Jurkat, Clone E6-1 (cell line): ENCODE data around the gene CXCL10.

Experiments
- DNase-seq: peaks from one replicate; pipeline ENCODE4 v3.0.0-alpha.2; 2011; ENCODE audit warnings: low read depth, low spot score
- H3K4me3 ChIP-seq: 2 replicates; pipeline ENCODE4 v1.5.1; 2011; ENCODE audit warnings: mild to moderate bottlenecking, low read length, control low read depth, moderate library complexity

The CXCL10 gene

DNA sequence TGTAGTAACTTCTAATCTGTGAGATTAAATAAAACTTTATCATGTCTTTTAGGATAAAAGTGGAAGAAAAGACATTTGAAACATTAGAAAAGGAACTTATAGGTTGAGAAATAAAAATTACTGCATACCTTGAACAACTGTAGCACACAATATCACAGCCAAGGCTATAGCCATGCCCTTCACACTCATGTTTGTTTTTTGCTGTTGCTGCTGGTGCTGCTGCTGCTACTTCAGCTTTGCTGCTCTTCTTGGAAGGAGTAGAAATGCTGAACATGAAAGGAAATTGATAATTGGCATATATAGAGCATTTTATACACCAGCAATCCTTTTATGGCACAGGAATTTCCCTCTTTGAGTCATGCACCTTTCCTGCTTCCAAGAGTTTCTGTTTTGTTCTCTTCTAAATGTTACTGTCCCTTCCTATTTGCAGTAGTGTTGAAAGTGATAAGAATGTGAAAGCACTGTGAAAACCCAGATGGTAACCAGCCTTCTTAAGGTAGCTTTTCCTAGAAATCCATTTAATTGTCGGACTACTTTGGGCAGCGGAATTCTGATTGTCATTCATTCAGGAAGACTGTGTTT is 12.6 kb upstream of the CXCL10 start, which contains the start of gene CXCL11:
Gene CXCL11 (minus strand): TSS at position 272 of the 582 bp plus-strand sequence. CDS start 83 bp downstream, at position 189.
- no peak for DNase-seq
- H3K4me3 ChIP-seq, result no peak within 1 kb of the TSS

DNA sequence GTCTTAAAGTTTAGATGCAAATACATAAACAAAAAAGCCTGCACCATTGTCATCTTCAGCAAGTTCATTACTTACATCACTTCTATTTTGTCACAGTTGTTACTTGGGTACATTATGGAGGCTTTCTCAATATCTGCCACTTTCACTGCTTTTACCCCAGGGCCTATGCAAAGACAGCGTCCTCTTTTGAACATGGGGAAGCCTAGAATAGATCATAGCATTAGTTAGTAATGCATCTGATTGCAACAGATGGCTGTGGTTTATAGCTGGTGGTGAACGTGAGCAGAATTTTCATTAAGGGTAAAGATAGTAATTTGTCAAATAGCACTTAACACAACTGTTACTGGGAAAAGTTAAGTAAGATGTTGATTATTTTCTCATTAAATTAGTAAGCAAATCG is 11.8 kb upstream of the CXCL10 start:
- no peak overlapping the region for H3K4me3 ChIP-seq
- no peak for DNase-seq

DNA sequence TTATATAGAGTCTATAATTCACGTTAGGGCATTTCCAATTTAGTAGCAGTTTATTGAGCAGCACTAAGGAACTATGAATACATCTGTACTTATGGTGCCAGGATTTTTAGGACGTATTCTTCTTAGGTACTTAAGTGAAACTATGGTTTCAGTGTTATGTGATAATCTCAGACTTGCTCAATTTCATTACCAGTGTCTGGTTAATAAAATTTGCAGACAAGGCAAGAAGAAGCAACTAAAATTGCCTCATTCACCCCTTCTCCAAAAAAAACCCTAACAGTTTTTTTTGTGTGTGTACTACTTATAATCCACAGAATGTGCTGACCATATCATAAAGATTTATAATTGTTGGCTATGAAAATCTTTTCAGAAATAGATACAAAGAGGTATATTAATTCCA is 6.0 kb upstream of the CXCL10 start:
- H3K4me3 ChIP-seq, result no peak overlapping the region
- DNase-seq, result no peak

DNA sequence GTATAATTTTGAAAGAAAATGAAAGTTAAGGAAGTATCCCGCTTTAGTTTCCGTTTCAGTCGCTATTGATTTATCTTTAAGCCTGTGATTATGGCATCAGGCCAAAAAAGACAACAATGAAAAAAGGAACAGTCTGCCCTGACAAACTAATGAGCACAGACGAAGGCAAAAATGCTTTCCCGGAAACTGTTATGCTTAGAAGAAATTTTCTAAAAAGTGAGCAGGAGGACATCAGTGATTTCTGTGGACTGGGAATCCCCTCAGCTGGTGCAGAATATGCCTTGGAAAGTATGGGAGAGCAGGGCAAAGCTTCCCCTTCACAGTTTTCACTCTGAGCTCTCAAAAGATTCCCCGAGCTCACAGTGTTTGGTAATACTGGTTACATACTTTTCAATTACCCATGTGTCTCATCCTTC is 5.1 kb upstream of the CXCL10 start:
- H3K4me3 ChIP-seq, result no peak overlapping the region
- DNase-seq, result no peak

DNA sequence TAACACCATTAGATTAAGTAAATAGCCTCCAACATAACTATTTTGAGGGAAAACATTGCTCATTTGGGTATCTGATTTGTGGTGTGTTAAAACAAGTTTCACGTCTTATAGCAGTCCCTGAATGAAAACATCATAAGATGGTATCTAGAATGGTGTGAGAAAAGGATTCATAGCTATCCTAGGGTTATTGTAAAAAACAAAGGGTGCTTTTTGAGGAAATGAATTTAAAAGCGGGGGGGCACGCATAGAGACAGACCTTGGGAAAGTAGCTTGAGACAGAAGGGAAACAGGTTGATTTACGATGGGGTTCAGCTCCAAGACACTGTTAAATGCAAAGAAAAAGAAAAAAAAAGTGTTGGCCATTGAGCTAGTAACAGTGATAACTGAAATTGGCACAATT is 768 bp upstream of the CXCL10 start:
- no peak overlapping the region for H3K4me3 ChIP-seq
- no peak for DNase-seq

DNA sequence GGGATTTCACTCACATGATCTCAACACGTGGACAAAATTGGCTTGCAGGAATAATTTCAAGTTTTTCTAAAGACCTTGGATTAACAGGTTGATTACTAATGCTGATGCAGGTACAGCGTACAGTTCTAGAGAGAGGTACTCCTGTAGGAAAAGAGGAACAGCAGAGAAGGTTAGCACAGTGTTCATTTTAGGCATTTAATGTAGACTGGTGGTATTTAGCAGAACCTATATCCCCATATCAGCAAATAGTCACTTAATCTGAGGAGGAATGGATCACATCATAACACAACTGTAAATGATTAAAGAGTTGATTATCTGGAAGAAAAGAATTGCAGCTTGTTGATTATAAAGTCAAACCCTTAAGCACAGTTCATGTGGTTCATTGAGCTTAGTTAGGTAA is 620 bp downstream of the CXCL10 start:
- H3K4me3 ChIP-seq, result no peak overlapping the region
- no peak for DNase-seq

DNA sequence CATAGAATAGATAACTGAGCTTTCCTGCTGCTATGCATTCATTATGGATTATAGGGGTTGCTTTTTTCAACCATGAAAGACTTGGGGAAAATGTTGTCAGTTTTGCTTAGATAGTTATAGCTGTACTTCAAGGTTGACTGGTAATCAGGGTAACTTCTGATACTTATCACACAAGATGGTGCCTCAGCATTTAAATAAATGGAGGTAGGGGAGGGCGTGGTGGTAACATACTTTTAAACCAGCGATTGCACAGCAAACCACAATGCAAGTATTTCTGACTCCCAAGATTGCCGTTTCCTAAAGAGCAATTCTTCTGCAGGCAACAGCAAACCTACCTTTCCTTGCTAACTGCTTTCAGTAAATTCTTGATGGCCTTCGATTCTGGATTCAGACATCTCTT is 1.3 kb downstream of the CXCL10 start:
- no peak for DNase-seq
- no peak overlapping the region for H3K4me3 ChIP-seq

DNA sequence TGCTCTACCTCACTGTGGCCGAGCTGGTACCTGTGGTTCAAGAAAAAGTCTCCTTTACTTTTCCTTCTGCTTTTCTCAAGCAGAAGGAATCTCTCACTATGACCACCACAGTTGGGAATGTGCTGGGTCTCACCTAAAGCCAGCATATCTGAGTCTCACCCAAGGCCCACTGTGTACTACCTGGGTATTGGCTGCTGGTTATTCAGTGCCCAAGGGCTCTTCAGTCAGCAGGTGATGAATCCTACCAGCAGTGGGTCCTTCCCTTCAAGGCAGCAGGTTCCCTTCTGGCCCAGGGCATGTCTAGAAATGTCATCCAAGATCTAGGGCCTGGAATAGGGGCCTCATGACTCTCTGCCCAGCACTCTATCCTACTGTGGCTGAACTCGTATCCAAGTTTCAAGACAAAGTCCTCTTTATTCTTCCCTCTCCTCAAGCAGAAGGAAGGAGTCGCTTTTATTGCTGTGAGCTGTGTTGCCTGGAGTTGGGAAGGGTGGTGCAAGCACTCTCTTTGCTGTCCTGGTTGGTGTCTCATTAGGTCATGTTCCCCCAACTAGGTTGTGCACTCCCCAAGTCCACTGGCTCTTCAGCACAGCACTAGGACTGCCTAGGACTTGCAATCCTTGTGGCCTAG is 6.1 kb downstream of the CXCL10 start:
- no peak for DNase-seq
- H3K4me3 ChIP-seq, result no peak overlapping the region

DNA sequence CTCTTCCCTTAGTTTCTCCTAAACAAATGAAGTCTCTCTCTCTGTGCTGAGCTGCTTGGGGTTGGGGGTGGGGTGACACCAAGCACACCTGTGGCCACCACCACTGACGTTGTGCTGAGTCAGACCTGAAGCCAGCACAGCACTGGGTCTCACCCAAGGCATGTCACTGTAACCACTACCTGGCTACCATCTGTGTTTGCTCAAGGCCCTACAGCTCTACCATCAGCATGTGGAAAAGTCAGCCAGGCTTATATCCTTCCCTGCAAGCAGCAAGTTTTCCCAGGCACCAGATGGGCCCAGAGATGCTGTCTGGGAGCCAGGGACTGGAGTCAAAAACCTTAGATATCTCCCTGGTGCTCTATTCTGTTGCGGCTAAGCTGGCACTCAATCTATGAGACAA is 6.9 kb downstream of the CXCL10 start:
- DNase-seq, result no peak
- no peak overlapping the region for H3K4me3 ChIP-seq

DNA sequence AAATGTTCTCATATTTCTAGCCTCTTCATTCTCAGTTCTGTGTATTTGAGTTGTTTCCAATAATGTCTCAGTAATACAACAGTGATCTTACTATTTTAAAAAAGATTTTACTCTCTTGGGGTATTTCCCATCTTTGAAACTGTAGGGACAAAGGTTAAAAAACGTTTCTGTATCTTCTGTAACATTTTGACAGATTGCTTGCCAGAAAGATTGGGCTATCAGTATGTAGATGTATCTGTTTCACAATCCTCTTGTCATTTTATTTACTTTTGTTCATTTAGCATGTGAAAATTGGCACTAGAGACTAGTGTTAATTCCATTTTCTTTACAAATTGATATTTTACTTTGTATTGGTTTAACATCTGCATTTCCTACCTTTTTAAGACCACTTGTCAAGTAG is 9.8 kb downstream of the CXCL10 start:
- H3K4me3 ChIP-seq, result no peak overlapping the region
- no peak for DNase-seq

DNA sequence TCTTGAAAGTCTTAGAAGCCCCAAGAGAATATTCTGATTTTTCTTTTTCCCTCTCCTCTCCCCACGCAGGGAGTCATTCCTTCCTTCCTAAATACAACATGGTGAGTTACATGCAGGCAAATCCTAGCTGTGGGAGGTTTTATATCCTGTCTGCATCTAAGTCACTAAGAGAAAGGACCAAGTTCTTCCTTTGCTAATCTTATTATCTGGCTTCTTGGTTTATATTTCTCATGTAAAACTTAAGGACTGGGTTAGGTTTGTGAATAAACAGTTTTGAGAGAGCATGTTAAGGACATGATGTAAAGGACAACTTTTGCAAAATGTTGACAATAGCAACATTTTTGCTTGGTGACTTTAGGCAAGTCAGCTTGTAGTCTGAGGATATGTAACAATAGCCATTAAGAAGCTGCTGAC is 10.9 kb downstream of the CXCL10 start:
- DNase-seq, result no peak
- no peak overlapping the region for H3K4me3 ChIP-seq

DNA sequence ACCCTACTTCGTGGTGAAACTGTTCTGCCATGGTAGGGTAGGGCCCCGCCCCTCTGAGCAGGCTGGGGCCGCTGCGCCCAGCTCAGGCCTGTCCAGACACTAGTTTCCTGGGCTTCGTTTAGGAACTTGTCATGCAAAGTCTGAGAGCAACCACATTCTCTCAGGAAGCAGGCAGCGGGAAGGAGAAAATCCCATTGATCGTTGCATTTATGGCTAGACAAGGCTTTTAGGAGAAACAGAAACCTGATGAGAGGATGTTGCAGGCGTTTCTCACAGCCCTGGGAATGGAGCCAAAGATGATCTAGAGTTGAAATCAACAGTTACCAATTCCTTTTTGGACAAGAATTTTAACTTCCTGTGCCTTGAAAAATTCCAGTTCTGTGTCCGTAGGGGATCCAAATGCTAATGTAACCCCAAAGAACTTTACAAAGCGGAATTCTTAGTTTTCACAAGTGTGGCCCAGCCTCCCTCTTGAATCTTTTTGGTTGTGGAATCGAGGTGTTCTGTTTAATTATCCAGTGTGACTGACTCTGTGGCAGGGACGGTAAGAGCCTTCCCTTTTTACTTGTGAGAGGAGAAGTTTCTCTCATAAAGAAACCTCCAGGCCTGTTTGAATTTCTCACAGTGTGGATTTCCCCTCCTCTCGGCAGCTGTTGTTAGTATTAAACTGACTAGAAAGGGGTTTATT is 11.5 kb downstream of the CXCL10 start:
- no peak for DNase-seq

DNA sequence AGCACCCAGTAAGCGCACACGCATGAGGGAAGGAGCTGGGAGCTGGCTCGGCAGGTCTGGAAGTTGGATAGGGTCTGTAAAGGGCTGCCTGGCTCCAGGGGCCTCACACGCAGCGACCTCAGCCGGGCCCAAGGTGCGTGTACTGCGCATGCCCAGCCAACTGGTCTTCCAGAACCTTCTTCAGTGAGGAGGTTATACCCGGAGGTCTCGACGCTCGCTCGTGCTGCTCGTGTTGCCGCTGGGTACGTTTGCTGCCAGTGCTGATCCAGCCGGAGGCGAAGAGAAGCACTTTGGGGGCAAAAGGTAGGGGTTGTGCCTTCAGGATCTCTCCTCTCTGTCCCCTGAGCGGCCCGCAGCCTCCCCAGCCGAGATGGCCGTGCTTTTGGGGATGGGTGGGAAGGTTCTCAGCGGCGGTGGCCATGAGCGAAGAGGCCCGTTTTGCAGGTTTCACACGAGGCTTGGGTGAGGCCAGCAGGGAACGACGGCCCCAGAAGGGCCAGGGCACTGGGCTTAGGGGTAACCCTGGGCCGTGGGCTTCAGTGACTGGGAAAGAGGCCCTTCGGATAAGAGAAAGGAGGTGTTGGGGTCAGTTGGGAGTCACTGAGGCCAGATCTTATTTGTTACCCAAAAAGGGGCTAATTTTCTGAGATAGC is 12.2 kb downstream of the CXCL10 start:
- no peak for DNase-seq
- no peak overlapping the region for H3K4me3 ChIP-seq

More for the DNA sequence above, 11.5 kb downstream of the CXCL10 start:
- H3K4me3 ChIP-seq, result no peak overlapping the region

DNA sequence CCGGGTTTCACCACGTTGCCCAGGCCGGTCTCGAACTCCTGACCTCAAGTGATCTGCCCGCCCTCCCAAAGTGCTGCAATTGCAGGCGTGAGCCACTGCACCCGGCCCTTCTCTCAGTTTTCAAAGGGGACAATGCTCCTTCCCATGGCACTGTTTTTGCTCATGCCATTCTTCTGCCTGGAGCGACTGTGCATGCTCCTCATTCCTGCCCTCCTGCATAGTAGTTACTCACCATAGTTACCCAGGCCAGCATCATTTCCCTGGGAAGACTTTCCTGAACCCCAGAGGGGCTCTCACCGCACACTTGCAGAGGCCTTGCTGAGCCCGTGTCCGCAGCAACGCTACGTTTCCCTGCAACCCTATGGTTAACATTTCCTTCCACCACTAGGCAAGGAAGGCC is 12.7 kb downstream of the CXCL10 start:
- DNase-seq, result no peak
- H3K4me3 ChIP-seq, result no peak overlapping the region

DNA sequence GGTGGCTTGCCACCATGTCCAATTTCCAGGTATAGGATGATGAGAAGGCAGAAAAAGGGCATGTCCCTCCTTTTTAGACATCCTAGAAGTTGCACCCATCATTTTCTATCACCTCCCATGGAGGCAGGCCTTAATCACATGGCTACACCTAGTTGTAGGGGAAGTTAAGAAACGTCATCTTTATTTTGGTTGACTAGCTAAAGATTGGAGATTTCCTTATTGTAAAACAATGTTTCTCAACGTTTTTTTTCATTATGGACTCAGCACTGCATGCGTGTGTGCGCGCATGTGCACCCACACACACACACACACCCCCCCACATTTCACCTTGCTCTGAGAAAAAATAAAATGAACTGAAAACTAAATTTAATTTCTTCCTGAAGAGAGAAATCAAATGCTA is 14.0 kb downstream of the CXCL10 start:
- no peak overlapping the region for H3K4me3 ChIP-seq
- no peak for DNase-seq

DNA sequence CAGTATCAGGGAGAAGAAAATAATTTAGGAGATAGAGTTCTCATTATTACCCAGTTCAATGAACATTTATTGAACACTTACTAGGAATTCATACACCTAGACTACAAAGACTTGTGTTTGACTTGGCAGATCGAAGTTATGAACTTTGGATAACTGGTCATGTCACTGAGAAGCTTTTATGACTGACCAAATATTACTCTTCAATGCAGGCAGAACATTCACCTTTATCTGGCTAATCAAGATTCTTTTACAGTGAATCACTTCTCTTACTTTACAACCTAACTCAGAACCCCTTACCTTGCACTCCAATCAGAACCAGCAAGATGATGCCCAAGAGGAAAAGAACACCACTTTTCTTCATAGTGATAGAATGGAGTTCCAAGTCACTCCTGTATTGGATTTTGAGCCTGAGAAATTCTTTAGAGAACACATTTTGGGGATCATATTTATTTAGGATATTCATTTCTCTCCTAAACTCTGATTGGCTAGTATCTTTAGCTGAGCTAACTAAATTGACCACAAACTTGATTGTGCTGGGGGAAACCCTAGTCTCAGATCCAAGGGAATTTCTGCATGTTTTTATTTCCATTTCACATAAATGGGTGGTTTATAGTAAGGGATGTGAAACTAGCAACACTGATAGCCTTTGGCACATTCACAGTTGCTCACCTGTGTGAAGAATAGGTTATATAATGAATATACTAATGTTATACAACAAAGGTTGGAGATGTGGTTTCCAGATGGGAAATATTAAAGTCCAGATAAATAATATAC is 16.0 kb downstream of the CXCL10 start, which contains the start of gene CXCL9:
Gene CXCL9 (minus strand): TSS at position 421 of the 774 bp plus-strand sequence. CDS start 60 bp downstream, at position 361.
- no peak for DNase-seq
- H3K4me3 ChIP-seq, result no peak within 1 kb of the TSS

DNA sequence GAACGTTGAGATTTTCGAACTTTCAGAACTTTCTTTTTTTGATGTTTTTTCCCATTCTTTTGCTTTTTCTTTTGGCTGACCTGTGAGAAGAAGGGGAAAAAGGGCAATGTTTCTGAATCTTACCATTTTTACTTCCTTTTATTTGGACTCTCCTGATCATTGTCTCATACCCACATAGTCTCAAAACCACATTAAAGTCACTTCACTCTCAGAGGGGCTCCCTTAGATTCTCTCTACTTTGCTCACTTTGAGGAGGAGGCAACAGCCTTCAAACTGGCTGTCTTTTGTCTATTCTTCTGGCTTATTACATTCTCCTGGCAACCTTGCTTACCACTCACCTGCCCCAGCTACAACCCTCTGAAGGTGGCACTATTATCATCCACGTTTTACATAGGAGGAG is 19.7 kb downstream of the CXCL10 start:
- no peak overlapping the region for H3K4me3 ChIP-seq
- DNase-seq, result peak; percentile 15

DNA sequence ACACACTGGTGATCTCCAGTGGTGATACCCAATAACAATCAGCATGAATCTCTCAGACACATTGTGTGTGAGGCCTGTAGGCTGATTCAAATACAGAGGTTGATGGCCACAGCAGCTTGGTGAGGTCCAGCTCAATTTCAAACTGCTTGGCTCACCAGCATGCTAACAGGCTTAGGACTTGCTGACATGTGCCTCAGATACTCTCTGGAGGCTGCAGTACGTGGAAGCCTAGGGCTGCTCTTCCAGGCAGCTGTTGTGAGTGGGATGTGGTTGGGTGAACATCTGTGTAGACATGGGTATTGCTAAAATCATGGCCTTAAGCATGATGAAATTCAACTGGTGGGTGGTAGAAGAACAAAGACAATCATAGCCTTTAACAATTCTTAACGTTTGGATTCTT is 20.3 kb downstream of the CXCL10 start:
- H3K4me3 ChIP-seq, result no peak overlapping the region
- DNase-seq, result peak; percentile 44

DNA sequence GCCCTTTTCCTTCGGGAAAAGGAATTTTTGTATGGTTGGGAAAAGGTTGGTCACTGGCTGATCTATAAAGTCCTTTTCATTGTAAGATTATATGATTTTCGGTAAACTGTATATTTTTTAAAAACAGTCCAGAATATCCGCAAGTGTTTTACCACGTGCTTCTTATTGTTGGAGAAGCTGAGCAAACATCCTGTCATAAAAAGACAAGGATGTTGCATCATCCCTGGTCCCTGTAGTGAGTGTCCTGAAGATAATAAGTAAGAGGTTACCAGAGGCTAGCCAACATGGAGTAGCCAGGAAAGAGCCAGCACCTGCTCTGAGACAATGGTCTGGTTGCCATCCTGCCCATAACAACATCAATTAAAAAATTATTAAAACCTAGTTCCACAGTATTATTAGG is 21.1 kb downstream of the CXCL10 start:
- DNase-seq, result no peak

More for the DNA sequence above, 21.1 kb downstream of the CXCL10 start:
- H3K4me3 ChIP-seq, result no peak overlapping the region
